Heart left ventricle (tissue), 13 donors: ENCODE data around the gene CHST9.

Experiments used
- CTCF ChIP-seq, 12 donors: fragments of 200-600 bp; sonication (generic) in 4 of 12; IDR thresholded peaks; one replicate each; pipeline versions ENCODE4 v1.5.0 to v1.8.0; 2018 to 2022; ENCODE audit warnings: antibody characterized with exemption in 12 of 12, mild to moderate bottlenecking in 5 of 12
- POLR2A ChIP-seq, 2 donors: fragments of 450-650 bp; IDR thresholded peaks; one replicate each; pipeline ENCODE4 v1.6.1; 2017; ENCODE audit warnings: antibody characterized with exemption in 2 of 2, mild to moderate bottlenecking in 2 of 2, moderate library complexity in 2 of 2
- donor health status: ischemic (EF 13 %, LVEDD 7.1; RV severe dilation, severe dysfunction).
- donor health status: DM: no; HTN: yes; CAD: no.
- donor health status: DM: no; HTN: no; CAD: no.
- donor health status: ischemic (EF 25% LVEDD 6.9; RV normal size, moderate dysfunction).
- donor health status: ischemic (EF 25% LVEDD 5.7; RV mildly dilated, moderate dysfunction).
- donor health status: ischemic (EF 35%, LVEDD 5.7; RV mildly dilated, moderate dysfunction).
- donor health status: nonischemic (EF 11% LVEDD 7.7; RV severe dilation, severe dysfunction).
- donor health status: DM: yes; HTN: yes; CAD: no.
- donor health status: PGD.
- donor health status: ischemic (EF 29% LVEDD 5.4; RV normal size, mild dysfunction).
- donor health status: nonischemic (EF 23%, LVEDD 6.1; RV moderate dilation, normal function).

DNA sequence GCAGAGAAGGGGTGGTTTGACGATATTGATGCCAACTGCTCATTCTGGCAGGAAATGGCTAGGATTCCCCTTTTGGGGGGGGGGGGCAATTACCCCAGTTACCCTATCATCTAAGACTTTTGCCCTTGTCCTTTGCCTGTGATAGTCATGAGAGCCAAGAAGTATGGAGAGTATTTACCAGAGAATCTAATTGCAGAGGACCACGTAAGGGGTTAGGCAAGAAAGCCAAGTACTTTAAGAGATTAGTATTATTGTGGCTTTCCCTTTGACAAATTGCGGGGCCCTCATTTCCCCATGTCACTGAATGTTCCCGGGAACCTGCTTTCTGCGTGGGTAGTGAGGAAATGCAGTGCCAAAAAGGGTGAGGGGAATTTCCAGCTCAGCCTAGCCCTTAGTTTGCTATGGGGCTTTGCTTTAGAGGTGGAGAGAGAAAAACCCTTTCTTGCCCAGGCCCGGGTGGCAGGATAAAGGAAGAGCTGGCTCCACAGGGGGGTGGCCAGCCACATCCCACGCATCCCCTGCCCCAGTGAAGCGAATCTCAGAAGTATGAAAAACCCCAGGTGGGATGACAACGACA is 321.1 kb downstream of the CHST9 start:
- TF ChIP-seq CTCF (IDR thresholded peaks at IDR 0.05): no peak
- no peak for TF ChIP-seq POLR2A (IDR thresholded peaks at IDR 0.05)
